DMS153 treated with DMSO at 0.1 percent for 48 hours (cell line): ENCODE data around the gene EEFSEC.

Experiments
- DNase-seq: peaks from one replicate; lab custom pipeline; 2025; ENCODE audit not compliant: unreplicated experiment; lab: John Stamatoyannopoulos, UW

EEFSEC gene

GRCh38 chr3:128383316-128384235 lies 230.3 kb downstream of the EEFSEC start:
- peak; percentile 28 for DNase-seq

GRCh38 chr3:128385080-128385832 lies 232.0 kb downstream of the EEFSEC start:
- DNase-seq = no peak

DNA sequence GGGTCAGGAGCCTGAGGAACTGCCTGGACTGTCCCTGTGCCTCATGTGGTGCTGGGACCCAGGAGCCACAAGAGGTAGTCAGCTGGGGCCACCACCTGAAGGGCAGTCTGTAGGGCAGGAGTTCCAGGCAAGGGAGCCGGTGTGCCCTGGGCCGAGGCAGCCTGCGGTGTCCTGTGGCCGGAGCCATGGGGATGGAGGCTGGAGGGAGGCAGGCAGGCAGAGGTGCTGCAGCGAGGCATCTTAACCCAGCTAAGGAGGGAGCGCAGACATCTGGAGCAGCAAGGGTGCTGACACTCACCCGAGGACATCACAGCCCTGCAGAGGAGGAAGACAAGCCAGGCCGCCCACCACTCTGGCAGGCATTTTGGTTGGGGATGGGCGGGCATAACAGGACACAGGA lies 235.7 kb downstream of the EEFSEC start:
- no peak for DNase-seq

DNA sequence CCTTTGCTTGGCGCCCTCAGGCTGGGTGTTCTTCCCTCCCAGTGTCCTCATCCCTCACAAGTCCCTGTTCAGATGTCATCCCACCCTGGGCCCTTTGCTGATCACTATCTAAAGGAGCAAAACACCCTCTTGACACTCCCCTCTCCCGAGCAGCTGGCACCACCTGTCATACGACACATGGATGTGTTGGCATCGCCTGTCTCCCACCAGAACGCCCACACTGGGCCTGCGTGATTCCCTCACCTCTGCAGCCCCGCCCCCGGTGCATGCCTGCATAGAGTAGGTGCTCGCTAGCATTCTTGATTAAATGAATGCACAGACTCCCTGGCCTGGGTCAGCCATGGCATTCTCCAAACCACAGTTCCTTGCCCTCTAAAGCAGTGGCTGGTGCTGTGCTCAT lies 237.6 kb downstream of the EEFSEC start:
- DNase-seq = no peak

DNA sequence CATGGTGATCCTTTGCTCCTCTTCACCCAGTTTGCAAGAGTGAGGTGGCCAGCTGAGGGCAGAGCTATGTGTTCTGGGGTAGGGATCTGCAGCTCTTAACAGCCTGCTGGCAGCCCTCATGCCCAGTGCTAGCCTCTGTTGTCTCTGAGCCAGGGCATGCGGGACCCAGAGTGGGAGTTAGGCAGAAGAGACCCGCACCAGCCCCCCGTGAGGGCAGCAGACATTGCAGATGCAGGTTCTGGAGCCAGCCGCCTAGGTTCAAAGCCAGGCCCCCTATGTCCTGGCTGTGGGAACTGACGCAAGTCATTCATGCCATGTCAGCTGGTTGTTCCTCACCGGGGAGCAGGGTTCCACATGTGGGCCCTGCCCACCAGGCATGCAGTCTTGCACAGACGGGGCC lies 238.7 kb downstream of the EEFSEC start:
- no peak for DNase-seq

DNA sequence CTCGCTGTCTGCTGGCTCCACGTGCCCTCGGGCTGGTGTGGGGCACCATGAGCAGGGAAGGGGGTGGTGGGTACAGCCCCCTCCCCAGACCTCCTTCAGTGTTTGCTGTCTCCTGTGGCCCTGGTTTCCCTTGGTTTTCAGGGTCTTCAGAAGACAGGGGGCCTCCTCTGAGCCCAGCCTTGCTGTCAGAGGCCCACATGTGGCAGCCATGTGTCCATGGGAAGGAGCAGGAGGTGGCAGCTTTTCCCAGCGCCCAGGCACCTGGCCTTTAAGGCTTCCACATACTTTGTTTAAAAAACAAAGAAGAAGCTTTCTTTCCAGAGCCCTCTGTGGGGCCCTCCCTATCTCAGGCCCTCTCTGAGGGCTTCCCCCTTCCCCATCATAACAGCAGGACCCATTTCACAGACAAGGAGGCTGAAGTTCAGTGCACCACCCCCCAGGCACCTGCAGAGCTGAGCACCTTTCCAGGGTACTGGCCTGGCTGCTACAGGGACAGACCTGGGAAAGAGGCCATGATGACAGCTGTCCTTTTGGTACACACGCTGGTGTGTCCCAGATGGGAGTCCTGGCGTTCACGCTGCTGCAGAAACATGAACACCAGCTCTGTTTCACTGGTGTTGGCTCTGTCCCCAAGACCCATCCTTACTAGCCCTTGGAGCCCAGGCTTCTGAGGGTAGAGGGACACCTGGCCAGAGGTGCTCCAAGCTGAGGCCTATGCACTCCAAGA lies 239.7 kb downstream of the EEFSEC start:
- no peak for DNase-seq

- no peak for DNase-seq
Observed at GRCh38 chr3:128394033-128394432, 240.8 kb downstream of the EEFSEC start.

DNA sequence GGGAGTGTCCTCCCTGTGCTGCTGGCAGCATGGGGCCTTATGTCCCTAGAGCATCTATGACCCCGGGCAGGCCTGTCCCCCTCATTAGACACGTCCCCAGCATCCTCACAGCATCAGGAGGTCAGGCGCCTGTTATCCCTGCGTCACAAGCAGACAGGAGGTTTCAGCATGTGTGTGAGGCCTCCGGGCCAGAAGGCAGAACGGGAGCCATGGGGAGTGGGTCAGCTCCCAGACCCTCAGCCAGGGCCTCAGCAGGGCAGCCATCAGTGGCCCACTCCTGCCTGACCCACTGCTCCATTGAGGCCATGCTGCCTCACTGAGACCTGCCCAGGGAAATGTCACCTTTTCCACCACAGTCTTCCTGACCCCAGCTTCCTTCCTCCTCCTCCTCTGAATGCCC lies 241.8 kb downstream of the EEFSEC start:
- DNase-seq = no peak

- no peak for DNase-seq
Observed at GRCh38 chr3:128395500-128396162, 242.3 kb downstream of the EEFSEC start.

DNA sequence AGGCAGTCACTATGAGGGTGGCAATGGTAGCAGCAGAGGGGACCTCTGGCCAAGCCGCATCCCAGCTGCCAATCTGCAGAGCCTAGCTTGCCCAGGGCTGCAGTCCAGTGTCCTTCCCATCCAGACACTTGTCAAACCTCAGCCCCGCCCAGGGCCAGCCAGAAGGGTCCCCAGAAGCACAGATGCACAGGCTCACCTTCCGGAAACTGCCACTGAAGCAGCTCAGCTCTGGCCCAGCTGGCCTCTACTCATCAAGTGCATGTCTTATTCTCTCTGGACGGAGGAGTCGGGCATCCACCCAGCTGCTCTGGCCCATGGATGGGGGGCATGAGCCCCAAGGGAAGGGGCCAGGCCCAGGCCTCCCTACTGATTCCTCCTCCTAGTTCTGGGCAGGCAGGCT lies 244.2 kb downstream of the EEFSEC start:
- DNase-seq = no peak

DNA sequence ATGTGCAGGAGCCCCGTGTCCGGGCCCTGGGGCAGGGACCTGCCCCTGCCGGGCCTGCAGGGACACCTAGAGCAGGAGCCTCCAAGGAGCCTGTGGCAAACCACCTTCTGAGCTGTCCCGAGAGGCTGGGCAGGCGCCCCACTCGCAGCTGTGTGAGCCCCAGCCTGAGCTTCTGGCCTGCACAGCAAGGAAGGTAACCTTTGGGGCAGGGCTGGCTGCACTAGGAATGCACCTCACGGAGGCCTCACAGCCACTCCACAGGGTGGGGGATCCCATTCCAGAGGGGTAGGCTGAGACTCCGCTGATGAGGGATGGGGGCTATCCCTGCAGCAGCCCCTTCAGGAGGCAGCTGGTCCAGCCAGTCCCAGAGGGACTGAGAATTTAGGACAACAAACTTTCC lies 245.3 kb downstream of the EEFSEC start:
- no peak for DNase-seq

GRCh38 chr3:128399221-128399915 lies 246.1 kb downstream of the EEFSEC start:
- no peak for DNase-seq

- no peak for DNase-seq
Observed at GRCh38 chr3:128400671-128401070, 247.4 kb downstream of the EEFSEC start.

- DNase-seq = no peak
Observed at GRCh38 chr3:128402319-128402718, 249.0 kb downstream of the EEFSEC start.

DNA sequence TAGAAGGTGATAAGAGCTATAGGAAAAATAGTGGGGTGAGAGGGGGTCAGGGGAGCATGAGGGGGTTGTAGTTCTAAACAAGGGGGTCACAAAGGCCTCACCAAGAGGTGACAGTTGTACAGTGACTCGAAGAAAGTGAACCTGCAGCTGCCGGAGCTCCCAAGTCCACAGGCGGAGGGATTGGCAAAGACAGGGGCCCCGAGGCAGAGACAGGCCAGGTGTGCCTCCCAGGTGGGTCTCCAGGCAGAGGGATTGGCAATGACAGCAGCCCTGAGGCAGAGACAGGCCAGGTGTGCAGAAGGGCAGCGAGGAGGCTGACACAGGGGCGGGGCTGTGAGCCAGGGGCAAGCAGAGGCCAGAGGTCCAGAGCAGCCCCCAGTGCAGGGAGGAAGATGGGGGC lies 249.7 kb downstream of the EEFSEC start:
- DNase-seq = no peak

DNA sequence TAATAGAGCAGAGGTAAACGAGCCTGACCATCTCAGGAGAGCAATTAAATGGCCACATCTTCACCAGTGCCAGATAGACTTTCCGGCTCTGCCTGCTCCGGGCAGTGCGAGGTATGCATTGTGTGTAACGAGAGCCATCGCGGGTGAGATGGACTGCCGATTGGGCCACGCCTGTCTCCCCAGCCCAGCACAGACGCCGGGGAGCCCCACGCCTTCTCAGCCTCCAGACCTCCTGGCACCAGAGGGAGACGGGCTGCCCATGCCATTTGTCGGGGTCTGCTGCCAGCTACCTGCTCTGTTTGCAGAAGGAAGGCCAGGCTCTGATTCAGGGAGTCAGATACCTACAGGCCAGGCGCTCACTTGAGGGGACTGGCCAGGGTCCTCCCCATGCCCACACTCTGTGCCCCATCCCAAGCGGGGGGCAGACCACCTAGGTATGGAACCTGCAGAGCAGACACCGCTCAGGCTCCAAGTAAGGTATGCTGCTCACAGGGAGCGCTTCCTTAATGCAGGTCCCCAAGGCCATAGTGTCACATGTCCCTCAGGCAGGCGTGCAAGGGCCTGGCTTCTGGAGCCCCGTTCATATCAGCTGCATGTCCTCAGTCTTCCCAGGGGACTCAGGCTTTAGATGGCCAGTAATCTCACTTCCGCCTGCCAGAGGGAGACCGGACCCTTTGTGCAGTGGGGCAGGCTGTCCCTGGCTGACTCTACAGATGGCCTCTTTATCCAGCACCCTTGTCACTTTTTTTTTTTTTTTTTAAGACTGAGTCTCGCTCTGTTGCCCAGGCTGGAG lies 251.2 kb downstream of the EEFSEC start:
- no peak for DNase-seq

- no peak for DNase-seq
Observed at GRCh38 chr3:128405554-128406277, 252.4 kb downstream of the EEFSEC start.

DNA sequence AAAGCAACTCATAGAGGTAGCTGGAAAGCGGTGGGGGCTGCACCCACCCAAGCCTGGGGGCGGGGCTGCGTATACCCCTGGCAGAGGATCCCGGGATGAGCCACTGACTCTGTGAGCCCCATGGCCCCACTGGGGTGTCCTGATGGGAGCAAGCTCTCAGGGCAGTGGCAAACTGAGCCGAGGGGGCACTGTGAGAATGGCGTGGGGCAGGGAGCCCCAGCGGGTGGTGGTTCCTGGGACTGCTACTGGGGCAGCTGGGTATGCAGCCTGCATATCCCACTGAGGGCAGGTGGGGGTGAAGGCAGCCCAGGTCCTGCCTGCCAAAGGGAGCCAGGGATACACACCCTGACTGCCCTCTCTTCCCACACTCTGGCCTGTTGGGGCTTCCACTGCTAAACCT lies 254.0 kb downstream of the EEFSEC start:
- no peak for DNase-seq
